Retinal pigment epithelial cell (primary cell): Measurements from ENCODE around the gene YOD1.
A peak's percentile ranks its signal among the peaks of the same experiment; 100 is the strongest.

Source experiments
- DNase-seq: peaks from one replicate; pipeline ENCODE4 v3.0.0-alpha.2; 2010; ENCODE audit warnings: low read depth
- H3K4me3 ChIP-seq: 2 replicates; pipeline ENCODE4 v1.5.1; 2011; ENCODE audit warnings: mild to moderate bottlenecking, low read length, control low read depth, moderate library complexity
- TF ChIP-seq, protein P1 (sequence below): conservative IDR thresholded peaks from 2 replicates; pipeline ENCODE4 v1.5.1; 2011; ENCODE audit warnings: low read depth, low read length, control low read depth, inconsistent platforms

YOD1 gene

DNA sequence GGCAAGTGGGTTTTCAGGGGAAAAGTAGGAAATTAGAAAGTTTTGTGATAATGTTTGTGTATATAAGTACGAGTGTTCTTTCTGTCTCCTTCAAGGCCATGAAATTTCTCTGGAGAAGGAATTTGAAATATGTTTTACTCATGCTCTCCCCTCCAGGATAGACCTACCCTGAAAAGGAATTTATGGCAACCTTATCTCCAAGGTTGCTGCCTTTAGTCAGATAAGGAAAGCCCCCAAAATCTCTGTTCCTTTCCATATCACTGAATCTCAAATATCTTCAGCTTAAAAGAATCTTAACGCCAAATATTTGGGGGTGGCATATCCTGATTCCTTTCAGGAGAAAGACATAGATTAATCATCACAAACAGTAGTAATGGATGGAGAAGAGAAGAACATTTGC lies 37.2 kb upstream of the YOD1 start:
- TF ChIP-seq, protein P1, sequence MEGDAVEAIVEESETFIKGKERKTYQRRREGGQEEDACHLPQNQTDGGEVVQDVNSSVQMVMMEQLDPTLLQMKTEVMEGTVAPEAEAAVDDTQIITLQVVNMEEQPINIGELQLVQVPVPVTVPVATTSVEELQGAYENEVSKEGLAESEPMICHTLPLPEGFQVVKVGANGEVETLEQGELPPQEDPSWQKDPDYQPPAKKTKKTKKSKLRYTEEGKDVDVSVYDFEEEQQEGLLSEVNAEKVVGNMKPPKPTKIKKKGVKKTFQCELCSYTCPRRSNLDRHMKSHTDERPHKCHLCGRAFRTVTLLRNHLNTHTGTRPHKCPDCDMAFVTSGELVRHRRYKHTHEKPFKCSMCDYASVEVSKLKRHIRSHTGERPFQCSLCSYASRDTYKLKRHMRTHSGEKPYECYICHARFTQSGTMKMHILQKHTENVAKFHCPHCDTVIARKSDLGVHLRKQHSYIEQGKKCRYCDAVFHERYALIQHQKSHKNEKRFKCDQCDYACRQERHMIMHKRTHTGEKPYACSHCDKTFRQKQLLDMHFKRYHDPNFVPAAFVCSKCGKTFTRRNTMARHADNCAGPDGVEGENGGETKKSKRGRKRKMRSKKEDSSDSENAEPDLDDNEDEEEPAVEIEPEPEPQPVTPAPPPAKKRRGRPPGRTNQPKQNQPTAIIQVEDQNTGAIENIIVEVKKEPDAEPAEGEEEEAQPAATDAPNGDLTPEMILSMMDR = no peak
- no peak overlapping the region for H3K4me3 ChIP-seq
- no peak for DNase-seq

DNA sequence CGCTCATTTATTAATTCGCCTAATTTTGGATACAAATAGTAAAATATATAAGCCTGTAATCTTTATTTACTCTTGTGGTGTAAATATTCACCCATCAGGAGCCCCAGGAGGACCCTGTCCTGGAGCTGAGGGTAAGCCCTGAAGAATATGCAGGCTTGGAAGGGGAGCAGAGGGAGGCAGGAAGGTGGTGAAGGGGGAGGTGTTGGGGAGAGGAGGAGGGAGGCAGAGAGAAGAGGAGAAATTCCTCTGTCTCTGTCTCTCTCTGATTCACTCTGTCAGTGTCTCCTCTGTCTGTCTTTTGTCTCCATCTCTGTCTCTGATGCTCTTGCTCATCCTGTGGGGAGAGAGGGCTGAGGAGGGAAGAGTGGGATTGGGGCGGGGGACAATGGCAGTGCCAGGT lies 34.9 kb upstream of the YOD1 start:
- DNase-seq = no peak
- TF ChIP-seq, protein P1 = no peak
- H3K4me3 ChIP-seq = no peak overlapping the region

DNA sequence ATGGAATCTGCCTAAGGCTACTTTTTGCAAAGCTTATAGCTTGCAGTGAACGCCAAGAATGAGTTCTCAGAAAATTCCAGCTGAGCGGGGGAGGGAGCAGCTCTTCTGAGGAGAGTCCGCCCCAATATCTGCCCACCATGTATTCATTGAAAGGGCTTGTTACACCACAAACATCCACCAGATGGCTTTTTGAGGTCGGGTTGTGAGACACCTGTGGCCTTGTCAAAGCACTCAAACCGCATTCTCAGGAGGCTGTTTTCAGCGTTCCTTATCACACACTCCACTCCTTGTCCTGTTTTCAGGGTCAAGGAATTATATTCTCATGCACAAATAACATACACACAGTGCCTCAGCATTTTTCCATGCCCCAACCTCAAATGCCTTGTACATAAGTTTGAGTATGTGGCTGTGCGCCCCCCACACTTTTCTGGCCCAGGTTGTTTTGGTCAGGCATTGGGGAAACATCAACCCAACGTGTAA lies 33.7 kb upstream of the YOD1 start:
- no peak overlapping the region for H3K4me3 ChIP-seq
- DNase-seq = peak; percentile 50
- TF ChIP-seq, protein P1 = peak; percentile 73

DNA sequence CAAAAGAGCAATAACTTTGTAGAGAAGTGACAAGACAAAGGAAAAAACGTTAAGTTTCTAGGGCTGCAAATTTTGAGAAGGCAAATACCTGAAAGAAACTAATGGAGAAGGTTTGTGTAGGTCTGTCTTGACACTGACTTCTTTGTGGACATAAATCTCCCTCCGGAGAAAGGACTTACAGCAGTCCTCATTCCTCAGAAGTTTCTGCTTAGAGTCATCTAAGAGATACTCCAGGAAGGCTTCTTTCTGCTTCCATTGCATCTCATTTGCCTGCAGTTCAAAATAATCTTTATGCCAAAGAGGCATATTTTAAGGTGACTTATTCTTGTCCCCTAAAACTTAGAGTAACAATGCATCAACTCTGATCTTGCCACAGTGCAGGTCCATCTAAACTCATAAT lies 33.2 kb upstream of the YOD1 start:
- TF ChIP-seq, protein P1 = no peak
- DNase-seq = no peak
- no peak overlapping the region for H3K4me3 ChIP-seq

DNA sequence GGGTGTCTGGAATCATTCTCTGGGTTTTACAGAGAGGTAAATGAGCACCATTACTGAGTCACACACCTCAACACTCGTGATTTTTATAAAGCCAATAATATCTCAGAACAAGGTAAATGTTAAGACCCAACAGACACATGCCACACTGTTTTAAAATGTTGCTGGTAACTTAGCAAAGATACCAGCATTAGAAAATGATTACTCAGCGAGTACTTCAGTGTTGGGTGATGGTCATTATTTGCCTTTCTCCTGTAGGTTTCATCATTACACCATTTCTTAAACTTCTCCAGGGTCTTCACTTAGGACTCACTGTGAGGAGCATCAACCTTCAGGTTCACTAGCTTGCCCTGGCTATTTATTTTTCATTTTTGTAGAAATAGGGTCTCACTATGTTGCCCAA lies 30.8 kb upstream of the YOD1 start:
- TF ChIP-seq, protein P1 = no peak
- no peak overlapping the region for H3K4me3 ChIP-seq
- DNase-seq = no peak

DNA sequence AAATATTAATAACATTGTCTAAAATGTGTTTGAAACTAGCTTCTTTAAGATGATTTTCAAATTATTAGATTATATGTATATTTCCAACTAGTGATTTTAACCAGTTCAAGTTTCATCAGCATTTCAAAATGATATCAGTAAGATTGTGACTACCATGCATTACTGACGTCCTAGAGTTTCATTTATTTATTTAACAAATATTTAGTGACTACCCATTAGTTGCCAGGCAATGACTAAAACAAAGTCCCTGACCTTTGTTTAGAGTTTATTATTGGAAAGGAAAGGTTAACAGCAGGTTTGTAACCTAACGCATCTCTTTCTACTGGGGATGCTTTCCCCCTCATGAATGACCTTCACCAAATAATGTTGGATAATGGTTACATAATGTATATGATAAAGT lies 30.1 kb upstream of the YOD1 start:
- TF ChIP-seq, protein P1 = no peak
- DNase-seq = no peak
- H3K4me3 ChIP-seq = no peak overlapping the region

DNA sequence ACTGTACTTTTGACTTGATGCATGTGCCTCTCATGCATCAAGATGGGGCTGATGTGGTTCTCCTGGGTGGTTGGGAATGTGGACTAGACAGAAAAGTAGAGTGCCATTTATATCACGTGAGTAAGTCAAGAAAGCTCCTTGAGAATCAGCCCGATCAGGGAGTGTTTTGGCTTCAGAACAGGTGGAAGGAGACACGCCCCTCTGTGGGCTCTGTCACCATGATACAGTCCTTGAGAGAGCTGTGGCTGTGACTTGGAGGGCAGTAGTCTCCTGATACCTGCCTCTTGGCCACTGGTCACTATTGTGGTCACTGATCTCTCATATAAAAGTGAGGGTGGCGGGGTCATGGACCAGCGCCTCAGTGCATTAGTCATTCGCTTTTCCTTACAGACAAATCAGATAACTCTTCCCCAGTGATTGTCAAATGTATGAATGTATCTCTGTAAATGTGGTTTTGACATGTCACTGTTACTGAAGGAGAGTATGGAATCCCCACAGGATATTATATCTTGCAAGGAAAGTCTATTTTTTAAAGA lies 28.8 kb upstream of the YOD1 start:
- no peak overlapping the region for H3K4me3 ChIP-seq
- DNase-seq = no peak
- TF ChIP-seq, protein P1 = no peak
